Measurements from ENCODE around the gene IL37.
"Not testable (repeated sequence)": the region's sequence is repeated elsewhere in the genome, so short reads cannot be mapped to it uniquely, and the experiment has no call there.

DNA sequence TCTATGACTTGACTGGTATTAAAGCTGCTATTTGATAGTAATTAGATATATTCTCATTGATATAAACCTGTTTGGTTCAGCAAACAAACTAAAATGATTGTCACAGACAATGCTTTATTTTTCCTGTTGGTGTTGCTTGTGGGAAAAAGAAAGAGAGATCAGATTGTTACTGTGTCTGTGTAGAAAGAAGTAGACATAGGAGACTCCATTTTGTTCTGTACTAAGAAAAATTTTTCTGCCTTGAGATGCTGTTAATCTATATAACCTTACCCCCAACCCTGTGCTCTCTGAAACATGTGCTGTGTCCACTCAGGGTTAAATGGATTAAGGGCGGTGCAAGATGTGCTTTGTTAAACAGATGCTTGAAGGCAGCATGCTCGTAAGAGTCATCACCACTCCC lies 23.2 kb downstream of the IL37 start:
- TF ChIP-seq, protein P1, sequence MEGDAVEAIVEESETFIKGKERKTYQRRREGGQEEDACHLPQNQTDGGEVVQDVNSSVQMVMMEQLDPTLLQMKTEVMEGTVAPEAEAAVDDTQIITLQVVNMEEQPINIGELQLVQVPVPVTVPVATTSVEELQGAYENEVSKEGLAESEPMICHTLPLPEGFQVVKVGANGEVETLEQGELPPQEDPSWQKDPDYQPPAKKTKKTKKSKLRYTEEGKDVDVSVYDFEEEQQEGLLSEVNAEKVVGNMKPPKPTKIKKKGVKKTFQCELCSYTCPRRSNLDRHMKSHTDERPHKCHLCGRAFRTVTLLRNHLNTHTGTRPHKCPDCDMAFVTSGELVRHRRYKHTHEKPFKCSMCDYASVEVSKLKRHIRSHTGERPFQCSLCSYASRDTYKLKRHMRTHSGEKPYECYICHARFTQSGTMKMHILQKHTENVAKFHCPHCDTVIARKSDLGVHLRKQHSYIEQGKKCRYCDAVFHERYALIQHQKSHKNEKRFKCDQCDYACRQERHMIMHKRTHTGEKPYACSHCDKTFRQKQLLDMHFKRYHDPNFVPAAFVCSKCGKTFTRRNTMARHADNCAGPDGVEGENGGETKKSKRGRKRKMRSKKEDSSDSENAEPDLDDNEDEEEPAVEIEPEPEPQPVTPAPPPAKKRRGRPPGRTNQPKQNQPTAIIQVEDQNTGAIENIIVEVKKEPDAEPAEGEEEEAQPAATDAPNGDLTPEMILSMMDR (IDR thresholded peaks at IDR 0.05), result not testable (repeated sequence)
- not testable (repeated sequence) for TF ChIP-seq POLR2A (IDR thresholded peaks at IDR 0.05)

Measured in lower leg skin (tissue), 3 donors.